Upper lobe of left lung (tissue), 4 donors: Measurements from ENCODE around the gene SBSN.

ENCODE experiments used
- CTCF ChIP-seq, 6 experiments: fragments of 450-650 bp in 4 of 6; fragments of 200-600 bp in 2 of 6; sonication (generic) in 2 of 6; IDR thresholded peaks; one replicate each; pipeline ENCODE4 v1.5.1; 2016 to 2019; ENCODE audit warnings: antibody characterized with exemption in 6 of 6
- EP300 ChIP-seq, 4 donors: sonication (generic); formaldehyde crosslinking; IDR thresholded peaks; one replicate each; pipeline ENCODE4 v1.5.1; 2017; ENCODE audit warnings: antibody characterized with exemption in 4 of 4, control low read depth in 2 of 4
- POLR2A ChIP-seq, 4 donors: fragments of 450-650 bp; IDR thresholded peaks; one replicate each; pipeline ENCODE4 v1.5.1; 2016 to 2017; ENCODE audit warnings: antibody characterized with exemption in 4 of 4, mild to moderate bottlenecking in 2 of 4
- POLR2AphosphoS5 ChIP-seq, 2 donors: sonication (generic); formaldehyde crosslinking; IDR thresholded peaks; one replicate each; pipeline ENCODE4 v1.5.1; 2017; ENCODE audit warnings: antibody characterized with exemption in 2 of 2

- no peak for TF ChIP-seq CTCF (IDR thresholded peaks at IDR 0.05)
- no peak for TF ChIP-seq POLR2A (IDR thresholded peaks at IDR 0.05)
- TF ChIP-seq POLR2AphosphoS5 (IDR thresholded peaks at IDR 0.05) = no peak
- no peak for TF ChIP-seq EP300 (IDR thresholded peaks at IDR 0.05)
These were observed 30.7 kb downstream of the SBSN start for GRCh38 chr19:35497406-35497805.
